Fibroblast of peridontal ligament (primary cell): Measurements from ENCODE around the gene PRMT7.
A peak's percentile ranks its signal among the peaks of the same experiment; 100 is the strongest.

Source experiments
- DNase-seq: peaks from one replicate; pipeline ENCODE4 v3.0.0-alpha.2; 2010; ENCODE audit errors: extremely low read depth

PRMT7 gene, protein sequence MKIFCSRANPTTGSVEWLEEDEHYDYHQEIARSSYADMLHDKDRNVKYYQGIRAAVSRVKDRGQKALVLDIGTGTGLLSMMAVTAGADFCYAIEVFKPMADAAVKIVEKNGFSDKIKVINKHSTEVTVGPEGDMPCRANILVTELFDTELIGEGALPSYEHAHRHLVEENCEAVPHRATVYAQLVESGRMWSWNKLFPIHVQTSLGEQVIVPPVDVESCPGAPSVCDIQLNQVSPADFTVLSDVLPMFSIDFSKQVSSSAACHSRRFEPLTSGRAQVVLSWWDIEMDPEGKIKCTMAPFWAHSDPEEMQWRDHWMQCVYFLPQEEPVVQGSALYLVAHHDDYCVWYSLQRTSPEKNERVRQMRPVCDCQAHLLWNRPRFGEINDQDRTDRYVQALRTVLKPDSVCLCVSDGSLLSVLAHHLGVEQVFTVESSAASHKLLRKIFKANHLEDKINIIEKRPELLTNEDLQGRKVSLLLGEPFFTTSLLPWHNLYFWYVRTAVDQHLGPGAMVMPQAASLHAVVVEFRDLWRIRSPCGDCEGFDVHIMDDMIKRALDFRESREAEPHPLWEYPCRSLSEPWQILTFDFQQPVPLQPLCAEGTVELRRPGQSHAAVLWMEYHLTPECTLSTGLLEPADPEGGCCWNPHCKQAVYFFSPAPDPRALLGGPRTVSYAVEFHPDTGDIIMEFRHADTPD

GRCh38 chr16:68310774-68311511, at the start of gene PRMT7, which contains the start of gene SLC7A6OS:
Gene PRMT7 (plus strand): TSS chr16:68311019. CDS start chr16:68315980, 4,961 bp downstream.
Gene SLC7A6OS (minus strand): TSS chr16:68310946. CDS start chr16:68310926, 20 bp downstream.
- DNase-seq, result peak; percentile 77

GRCh38 chr16:68263559-68264127, 47.2 kb upstream of the PRMT7 start:
- DNase-seq, result no peak

- DNase-seq, result peak; percentile 57
These were observed 46.4 kb upstream of the PRMT7 start, which contains the start of gene SLC7A6 for GRCh38 chr16:68264128-68265077. Gene SLC7A6 (plus strand): TSS chr16:68264526. CDS start chr16:68274727, 10,201 bp downstream.

DNA sequence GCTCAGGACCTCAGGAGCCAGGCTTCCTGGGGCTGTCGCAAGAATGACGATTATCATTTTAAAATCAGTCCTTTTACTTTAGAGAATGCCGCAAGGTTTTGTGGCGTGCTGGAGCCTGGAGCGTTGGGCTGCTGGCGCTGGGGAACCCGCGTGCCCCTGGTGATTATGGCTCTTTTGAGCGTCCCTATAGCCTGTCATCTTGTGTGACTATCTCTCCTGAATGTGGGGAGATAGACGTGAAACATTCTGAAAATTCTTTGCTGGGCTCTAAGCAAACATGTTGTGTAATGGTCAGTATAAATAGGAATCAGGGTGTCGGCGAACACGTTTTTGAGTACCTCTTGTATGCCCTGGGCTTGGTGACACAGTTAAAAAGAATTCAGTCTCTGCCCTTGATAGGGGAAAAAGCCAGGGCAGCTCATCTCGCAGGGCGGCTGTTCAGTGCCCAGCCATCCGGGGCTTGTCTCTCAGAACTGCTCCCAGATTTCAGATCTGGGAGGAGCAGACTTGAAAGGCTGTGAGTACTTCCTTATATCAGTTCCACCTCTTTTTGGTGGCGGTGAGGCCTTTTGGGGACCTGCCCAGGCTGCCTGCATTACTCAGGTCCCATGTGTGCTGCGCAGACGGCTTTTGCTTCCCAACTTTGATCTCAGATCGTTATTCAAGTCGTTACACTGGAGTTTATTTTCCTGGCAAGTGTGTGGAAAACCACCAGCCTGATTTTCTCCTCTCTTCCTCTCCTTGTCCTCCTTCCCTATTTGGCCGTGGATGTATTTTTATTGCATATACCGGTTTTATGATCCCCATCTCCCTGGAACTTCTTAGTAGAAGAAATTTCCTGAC, 45.5 kb upstream of the PRMT7 start:
- peak; percentile 56 for DNase-seq

DNA sequence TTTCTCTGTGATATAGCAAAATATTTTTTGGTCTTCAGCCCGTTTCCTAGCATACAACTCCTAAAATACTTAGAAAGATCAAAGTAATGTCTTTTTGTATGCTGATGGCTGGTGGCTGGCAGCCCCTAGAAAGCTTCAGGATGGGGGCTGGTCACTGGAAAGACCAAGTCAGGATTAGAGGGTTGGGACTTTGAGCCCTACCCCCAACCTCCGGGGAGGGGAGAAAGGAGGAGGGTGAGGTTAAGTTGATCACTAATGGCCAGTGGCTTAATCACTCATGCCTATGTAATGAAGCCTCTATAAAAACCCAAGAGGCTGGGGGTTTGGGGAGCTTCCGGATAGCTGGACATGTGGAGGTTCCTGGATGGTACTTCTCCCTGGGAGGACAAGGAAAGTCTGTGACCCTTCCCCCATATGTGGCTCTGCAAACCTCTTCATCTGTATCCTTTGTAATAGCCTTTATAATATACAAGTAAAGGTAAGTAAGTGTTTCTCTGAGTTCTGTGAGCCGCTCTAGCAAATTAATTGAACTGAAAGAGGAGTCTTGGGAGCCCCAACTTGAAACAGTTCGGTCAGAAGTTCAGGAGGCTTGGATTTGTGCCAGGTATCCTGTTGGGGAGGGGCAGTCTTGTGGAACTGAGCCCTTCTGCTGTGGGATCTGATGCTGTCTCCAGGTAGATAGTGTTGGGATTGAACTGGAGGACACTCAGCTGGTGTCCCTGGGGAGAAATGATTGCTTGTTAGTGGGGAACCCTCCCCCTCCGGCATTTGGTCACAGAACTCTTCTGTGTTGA, 43.0 kb upstream of the PRMT7 start:
- no peak for DNase-seq

DNA sequence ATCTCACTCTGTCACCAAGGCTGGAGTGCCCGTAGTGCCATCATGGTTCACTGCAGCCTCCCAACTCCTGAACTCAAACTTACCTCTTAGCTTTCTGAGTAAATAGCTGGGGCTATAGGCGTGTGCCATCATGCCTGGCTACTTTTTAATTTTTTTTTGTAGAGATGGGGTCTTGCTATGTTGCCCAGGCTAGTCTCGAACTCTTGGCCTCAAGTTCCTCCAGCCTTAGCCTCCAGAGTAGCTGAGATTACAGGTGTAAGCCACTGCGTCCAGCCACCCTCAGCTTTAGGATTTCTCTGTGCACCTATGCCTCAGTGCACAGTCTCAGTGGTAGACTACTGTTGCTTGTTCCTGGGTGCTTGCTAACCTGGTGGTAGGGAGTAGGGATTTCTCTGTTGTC, 41.0 kb upstream of the PRMT7 start:
- DNase-seq, result no peak

DNA sequence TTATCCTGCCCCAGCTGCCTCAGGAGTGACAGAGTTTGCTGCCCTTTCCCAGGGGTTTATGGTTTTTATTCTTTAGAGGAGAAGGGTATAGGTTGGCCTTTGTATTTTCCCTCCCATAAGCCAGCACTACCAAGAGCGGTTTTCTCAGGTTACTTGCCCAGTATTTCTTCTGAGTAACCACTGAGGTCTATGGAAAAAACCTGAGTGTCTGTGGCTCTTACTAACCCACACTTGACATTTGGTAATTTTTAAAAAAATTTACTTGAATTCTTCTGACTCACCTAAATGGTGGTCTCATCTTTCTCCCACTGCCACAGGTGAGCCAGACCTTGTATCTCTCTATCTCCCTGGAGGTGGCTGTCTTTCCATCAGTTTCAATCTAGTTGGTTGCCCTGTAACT, 40.5 kb upstream of the PRMT7 start:
- no peak for DNase-seq

- DNase-seq, result no peak
These were observed 38.2 kb upstream of the PRMT7 start for GRCh38 chr16:68272507-68273209.

DNA sequence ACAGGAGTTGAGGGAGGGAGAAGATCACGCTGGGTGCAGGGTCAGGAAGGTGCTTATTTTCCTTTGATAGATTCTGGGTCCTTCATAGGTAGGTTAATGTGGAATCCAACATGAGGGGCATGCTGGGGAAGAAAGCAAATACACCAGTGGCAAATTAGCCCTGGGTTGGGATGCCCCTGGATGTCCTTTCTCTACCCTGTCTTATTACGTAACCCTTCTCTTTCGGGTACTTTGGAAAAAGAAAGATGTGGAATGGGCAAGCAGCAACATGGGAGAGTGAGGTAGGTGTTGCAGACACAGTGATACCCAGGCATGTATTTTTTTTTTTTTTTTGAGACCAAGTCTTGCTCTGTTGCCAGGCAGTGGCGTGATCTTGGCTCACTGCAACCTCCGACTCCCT, 37.4 kb upstream of the PRMT7 start:
- DNase-seq, result no peak

DNA sequence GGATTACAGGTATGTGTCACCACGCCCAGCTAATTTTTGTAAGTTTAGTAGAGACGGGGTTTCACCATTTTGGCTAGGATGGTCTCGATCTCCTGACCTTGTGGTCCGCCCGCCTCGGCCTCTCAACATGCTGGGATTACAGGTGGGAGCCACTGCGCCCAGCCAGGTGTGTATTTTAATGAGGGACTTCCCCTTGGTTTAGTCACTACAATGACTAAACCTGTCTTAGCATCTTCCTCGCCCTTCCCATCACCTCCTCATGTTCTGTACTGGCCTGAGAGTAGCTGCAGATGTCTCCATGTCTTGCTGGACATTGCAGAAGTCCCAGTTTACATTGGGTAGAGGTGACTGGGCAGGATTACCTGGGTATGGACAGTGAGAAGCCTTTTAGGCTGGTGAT, 36.9 kb upstream of the PRMT7 start:
- DNase-seq, result no peak

- DNase-seq, result no peak
These were observed 36.4 kb upstream of the PRMT7 start for GRCh38 chr16:68274441-68274840.

GRCh38 chr16:68275611-68276191, 35.1 kb upstream of the PRMT7 start:
- DNase-seq, result no peak

- DNase-seq, result no peak
These were observed 34.6 kb upstream of the PRMT7 start for GRCh38 chr16:68276223-68276622.

GRCh38 chr16:68279726-68280558, 30.9 kb upstream of the PRMT7 start:
- DNase-seq, result no peak

- no peak for DNase-seq
These were observed 29.3 kb upstream of the PRMT7 start for GRCh38 chr16:68281368-68282063.

DNA sequence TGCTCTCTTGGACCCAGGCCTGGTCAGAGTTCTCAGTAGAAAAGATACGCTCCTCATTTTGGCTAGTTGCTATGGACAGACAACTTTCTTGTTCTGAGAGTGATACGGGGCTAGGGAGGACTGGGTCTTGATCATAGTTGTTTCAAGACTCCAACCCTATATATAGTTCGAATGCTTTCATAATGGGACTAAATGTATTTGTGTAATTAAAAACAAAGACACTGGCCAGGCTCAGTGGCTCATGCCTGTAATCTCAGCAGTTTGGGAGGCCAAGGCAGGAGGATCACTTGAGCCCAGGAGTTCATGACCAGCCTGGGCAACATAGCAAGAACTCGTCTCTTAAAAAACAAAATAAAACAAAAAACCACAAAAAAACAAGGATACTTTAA, 28.8 kb upstream of the PRMT7 start:
- DNase-seq, result no peak

DNA sequence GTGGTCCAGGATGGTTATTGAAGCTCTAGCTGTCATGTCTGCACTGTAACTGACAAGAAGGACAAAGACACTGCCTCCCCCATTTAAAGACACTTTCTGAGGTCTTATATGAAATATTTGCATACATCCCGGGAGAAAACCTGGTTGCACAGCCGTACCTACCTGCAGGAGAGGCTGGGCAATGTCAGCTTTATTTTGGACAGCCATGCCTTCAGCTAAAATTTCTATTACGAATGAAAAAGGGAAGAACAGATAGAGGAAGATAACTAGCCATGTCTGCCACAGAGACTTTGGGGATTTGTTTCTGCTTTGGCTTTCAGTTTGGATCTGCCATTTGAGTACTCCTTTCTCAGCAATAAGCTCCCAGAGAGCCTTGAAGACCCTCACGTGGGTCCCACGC, 27.5 kb upstream of the PRMT7 start:
- DNase-seq, result no peak
